Activated CD8-positive, alpha-beta memory T cell treated with anti-CD3 and anti-CD28 coated beads for 1 hour (primary cell): ENCODE data around the gene KCNJ6.
"Not testable (repeated sequence)": the region's sequence is repeated elsewhere in the genome, so short reads cannot be mapped to it uniquely, and the experiment has no call there.

Experiments used
- DNase-seq, 2 donors: peaks; one replicate each; pipeline ENCODE4 v3.0.0-alpha.2; 2020; ENCODE audit warnings: low read depth in 1 of 2; ENCODE audit errors: extremely low read depth in 1 of 2

KCNJ6 gene

GRCh38 chr21:37684115-37684493, 232.2 kb downstream of the KCNJ6 start:
- DNase-seq: no peak

GRCh38 chr21:37683396-37684114, 232.7 kb downstream of the KCNJ6 start:
- no peak for DNase-seq

- DNase-seq: no peak
Observed at GRCh38 chr21:37682966-37683365, 233.3 kb downstream of the KCNJ6 start.

- no peak for DNase-seq
Observed at GRCh38 chr21:37677006-37677405, 239.3 kb downstream of the KCNJ6 start.

- DNase-seq: peak; percentile 5 to 37
Observed at GRCh38 chr21:37675202-37675801, 241.0 kb downstream of the KCNJ6 start.

GRCh38 chr21:37673801-37674575, 242.3 kb downstream of the KCNJ6 start:
- DNase-seq: no peak

GRCh38 chr21:37671381-37671780, 244.9 kb downstream of the KCNJ6 start:
- DNase-seq: no peak

- DNase-seq: no peak
Observed at GRCh38 chr21:37670883-37671282, 245.4 kb downstream of the KCNJ6 start.

- no peak for DNase-seq
Observed at GRCh38 chr21:37669249-37669648, 247.0 kb downstream of the KCNJ6 start.

- DNase-seq: no peak
Observed at GRCh38 chr21:37668462-37669239, 247.6 kb downstream of the KCNJ6 start.

- no peak for DNase-seq
Observed at GRCh38 chr21:37667380-37667779, 248.9 kb downstream of the KCNJ6 start.

- DNase-seq: no peak
Observed at GRCh38 chr21:37665230-37666024, 250.8 kb downstream of the KCNJ6 start.

GRCh38 chr21:37662227-37662626, 254.0 kb downstream of the KCNJ6 start:
- not testable (repeated sequence) for DNase-seq

- DNase-seq: no peak
Observed at GRCh38 chr21:37660709-37661108, 255.5 kb downstream of the KCNJ6 start.

- DNase-seq: no peak
Observed at GRCh38 chr21:37659874-37660273, 256.4 kb downstream of the KCNJ6 start.

GRCh38 chr21:37658817-37659458, 257.3 kb downstream of the KCNJ6 start:
- no peak for DNase-seq

- no peak for DNase-seq
Observed at GRCh38 chr21:37658121-37658816, 258.0 kb downstream of the KCNJ6 start.

- no peak for DNase-seq
Observed at GRCh38 chr21:37656899-37657298, 259.4 kb downstream of the KCNJ6 start.

GRCh38 chr21:37655611-37656300, 260.5 kb downstream of the KCNJ6 start:
- DNase-seq: no peak
